ENCODE results near the gene SMIM15.
"Not testable (repeated sequence)": the region's sequence is repeated elsewhere in the genome, so short reads cannot be mapped to it uniquely, and the experiment has no call there.

The SMIM15 gene

GRCh38 chr5:61198606-61199005 lies 36.3 kb upstream of the SMIM15 start:
- no peak for DNase-seq (ENCODE audit: extremely low read depth, insufficient read length)
- H3K27me3 ChIP-seq (replicated peaks; ENCODE audit: control insufficient read depth, insufficient read depth, low read length) = no peaks in the 10 kb centered on the region
- no peak for TF ChIP-seq CTCF (IDR thresholded peaks at IDR 0.05; ENCODE audit: insufficient read depth, low read length, poor library complexity, severe bottlenecking)
- H3K36me3 ChIP-seq (ENCODE audit: control insufficient read depth, insufficient read depth, low read length) = no peaks in the 10 kb centered on the region
- no peak overlapping the region for H3K4me3 ChIP-seq (replicated peaks; ENCODE audit: low read depth, low read length)

- H3K36me3 ChIP-seq (ENCODE audit: control insufficient read depth, insufficient read depth, low read length); H3K4me3 ChIP-seq (replicated peaks; ENCODE audit: low read depth, low read length); DNase-seq (ENCODE audit: extremely low read depth, insufficient read length); H3K27me3 ChIP-seq (replicated peaks; ENCODE audit: control insufficient read depth, insufficient read depth, low read length): not testable (repeated sequence)
These were observed 25.6 kb upstream of the SMIM15 start for GRCh38 chr5:61187826-61188225.

- not testable (repeated sequence) for H3K27me3 ChIP-seq (replicated peaks; ENCODE audit: control insufficient read depth, insufficient read depth, low read length); H3K4me3 ChIP-seq (replicated peaks; ENCODE audit: low read depth, low read length); DNase-seq (ENCODE audit: extremely low read depth, insufficient read length); H3K36me3 ChIP-seq (ENCODE audit: control insufficient read depth, insufficient read depth, low read length)
These were observed 25.1 kb upstream of the SMIM15 start for GRCh38 chr5:61187352-61187751.

- Histone ChIP-seq H3K4me3 (replicated peaks; ENCODE audit: low read depth, low read length) (no peak overlapping the region), H3K36me3 (ENCODE audit: control insufficient read depth, insufficient read depth, low read length) (no peaks in the 10 kb centered on the region), H3K27me3 (replicated peaks; ENCODE audit: control insufficient read depth, insufficient read depth, low read length) (no peaks in the 10 kb centered on the region)
- DNase-seq (ENCODE audit: extremely low read depth, insufficient read length) = no peak
- no peak for TF ChIP-seq CTCF (IDR thresholded peaks at IDR 0.05; ENCODE audit: insufficient read depth, low read length, poor library complexity, severe bottlenecking)
These were observed 24.4 kb upstream of the SMIM15 start for GRCh38 chr5:61186634-61187033.

- Histone ChIP-seq H3K4me3 (replicated peaks; ENCODE audit: low read depth, low read length) (no peak overlapping the region), H3K27me3 (replicated peaks; ENCODE audit: control insufficient read depth, insufficient read depth, low read length) (no peaks in the 10 kb centered on the region), H3K36me3 (ENCODE audit: control insufficient read depth, insufficient read depth, low read length) (no peaks in the 10 kb centered on the region)
- no peak for DNase-seq (ENCODE audit: extremely low read depth, insufficient read length)
- no peak for TF ChIP-seq CTCF (IDR thresholded peaks at IDR 0.05; ENCODE audit: insufficient read depth, low read length, poor library complexity, severe bottlenecking)
These were observed 22.4 kb upstream of the SMIM15 start for GRCh38 chr5:61184708-61185107.

GRCh38 chr5:61183538-61183937 lies 21.3 kb upstream of the SMIM15 start:
- Histone ChIP-seq H3K36me3 (ENCODE audit: control insufficient read depth, insufficient read depth, low read length) (no peaks in the 10 kb centered on the region), H3K27me3 (replicated peaks; ENCODE audit: control insufficient read depth, insufficient read depth, low read length) (no peaks in the 10 kb centered on the region), H3K4me3 (replicated peaks; ENCODE audit: low read depth, low read length) (no peak overlapping the region)
- TF ChIP-seq CTCF (IDR thresholded peaks at IDR 0.05; ENCODE audit: insufficient read depth, low read length, poor library complexity, severe bottlenecking) = no peak
- DNase-seq (ENCODE audit: extremely low read depth, insufficient read length) = no peak

- Histone ChIP-seq H3K4me3 (replicated peaks; ENCODE audit: low read depth, low read length) (no peak overlapping the region), H3K36me3 (ENCODE audit: control insufficient read depth, insufficient read depth, low read length) (no peaks in the 10 kb centered on the region), H3K27me3 (replicated peaks; ENCODE audit: control insufficient read depth, insufficient read depth, low read length) (no peaks in the 10 kb centered on the region)
- no peak for TF ChIP-seq CTCF (IDR thresholded peaks at IDR 0.05; ENCODE audit: insufficient read depth, low read length, poor library complexity, severe bottlenecking)
- DNase-seq (ENCODE audit: extremely low read depth, insufficient read length) = no peak
These were observed 20.2 kb upstream of the SMIM15 start for GRCh38 chr5:61182449-61182848.

Data from GM06990 (cell line).